HEK293 (cell line): Measurements from ENCODE around the gene CDT1.

ENCODE experiments used
- CTCF ChIA-PET: fragments of 350-600 bp; formaldehyde crosslinking; extraction: SDS; loops from one replicate; lab custom pipeline; 2021; ENCODE audit warnings: antibody characterized with exemption; lab: Yijun Ruan, JAX
- POLR2A ChIA-PET: fragments of 300-600 bp; formaldehyde crosslinking; extraction: SDS; loops from one replicate; lab custom pipeline; 2020; ENCODE audit warnings: antibody characterized with exemption, inconsistent platforms; lab: Yijun Ruan, JAX
- H3K27ac ChIP-seq: fragments of 200-500 bp; sonication (Bioruptor generic); 2 replicates; pipeline ENCODE4 v1.5.1; 2014; ENCODE audit warnings: low read depth, low read length, control low read depth, inconsistent platforms; ENCODE audit errors: extremely low read depth
- H3K36me3 ChIP-seq, 2 experiments: fragments of 200-500 bp in 1 of 2; sonication (Bioruptor generic) in 1 of 2; 1 replicate in 1 of 2; 2 replicates in 1 of 2; pipeline ENCODE4 v1.5.1; 2014 to 2017; ENCODE audit warnings: inconsistent platforms in 2 of 2, low read length in 2 of 2; ENCODE audit not compliant: control insufficient read depth in 2 of 2, insufficient read depth in 1 of 2
- H3K4me1 ChIP-seq: fragments of 200-500 bp; sonication (Bioruptor generic); 2 replicates; pipeline ENCODE4 v1.5.1; 2014; ENCODE audit warnings: mild to moderate bottlenecking, low read length, inconsistent platforms; ENCODE audit not compliant: control insufficient read depth, insufficient read depth
- H3K4me3 ChIP-seq: 2 replicates; pipeline ENCODE4 v1.5.1; 2011; ENCODE audit warnings: low read depth, mild to moderate bottlenecking, control low read depth, low read length, moderate library complexity
- H3K9me3 ChIP-seq: fragments of 200-500 bp; sonication (Bioruptor generic); 2 replicates; pipeline ENCODE4 v1.5.1; 2014; ENCODE audit warnings: low read depth, low read length, inconsistent platforms; ENCODE audit not compliant: control insufficient read depth, insufficient read depth
- AEBP2 ChIP-seq: fragments of 450-650 bp; formaldehyde crosslinking; IDR thresholded peaks from 2 replicates; pipeline ENCODE4 v1.5.1; 2016; ENCODE audit warnings: missing biosample characterization, missing genetic modification characterization, borderline replicate concordance
- BCL11A ChIP-seq: fragments of 450-650 bp; formaldehyde crosslinking; IDR thresholded peaks from 2 replicates; pipeline ENCODE4 v1.5.1; 2016; ENCODE audit warnings: low read depth, missing biosample characterization, missing genetic modification characterization
- HOXC10 ChIP-seq: sonication (generic); formaldehyde crosslinking; IDR thresholded peaks from 2 replicates; pipeline ENCODE4 v1.8.1; 2023; ENCODE audit warnings: mild to moderate bottlenecking, missing genetic modification reagents
- KLF1 ChIP-seq: fragments of 450-650 bp; formaldehyde crosslinking; IDR thresholded peaks from 2 replicates; pipeline ENCODE4 v1.5.1; 2016; ENCODE audit warnings: missing biosample characterization, missing genetic modification characterization
- KLF8 ChIP-seq: fragments of 450-650 bp; formaldehyde crosslinking; IDR thresholded peaks from 2 replicates; pipeline ENCODE4 v1.5.1; 2016; ENCODE audit warnings: missing biosample characterization, missing genetic modification characterization
- SALL2 ChIP-seq: fragments of 450-650 bp; formaldehyde crosslinking; IDR thresholded peaks from 2 replicates; pipeline ENCODE4 v1.5.0; 2017; ENCODE audit warnings: missing biosample characterization, mild to moderate bottlenecking, missing genetic modification characterization, borderline replicate concordance
- ZBTB10 ChIP-seq: fragments of 450-650 bp; formaldehyde crosslinking; IDR thresholded peaks from 2 replicates; pipeline ENCODE4 v1.5.1; 2016; ENCODE audit warnings: missing biosample characterization, missing genetic modification characterization
- ZIC2 ChIP-seq: fragments of 450-650 bp; formaldehyde crosslinking; IDR thresholded peaks from 2 replicates; pipeline ENCODE4 v1.5.1; 2016; ENCODE audit warnings: missing biosample characterization, missing genetic modification characterization
- ZNF530 ChIP-seq: fragments of 450-650 bp; formaldehyde crosslinking; IDR thresholded peaks from 2 replicates; pipeline ENCODE4 v1.5.1; 2016; ENCODE audit warnings: low read depth, missing biosample characterization, missing genetic modification characterization
- ZNF600 ChIP-seq: fragments of 450-650 bp; formaldehyde crosslinking; IDR thresholded peaks from 2 replicates; pipeline ENCODE4 v1.5.1; 2016; ENCODE audit warnings: missing biosample characterization, missing genetic modification characterization
- ZNF639 ChIP-seq: fragments of 450-650 bp; formaldehyde crosslinking; IDR thresholded peaks from 2 replicates; pipeline ENCODE4 v1.5.1; 2016; ENCODE audit warnings: missing biosample characterization, missing genetic modification characterization
- ZNF707 ChIP-seq: fragments of 450-650 bp; formaldehyde crosslinking; IDR thresholded peaks from 2 replicates; pipeline ENCODE4 v1.5.1; 2016; ENCODE audit warnings: missing biosample characterization, missing genetic modification characterization
- ZNF776 ChIP-seq: fragments of 450-650 bp; formaldehyde crosslinking; IDR thresholded peaks from 2 replicates; pipeline ENCODE4 v1.5.0; 2017; ENCODE audit warnings: missing biosample characterization, missing genetic modification characterization, borderline replicate concordance
- ZNF791 ChIP-seq: fragments of 450-650 bp; formaldehyde crosslinking; IDR thresholded peaks from 2 replicates; pipeline ENCODE4 v1.5.1; 2016; ENCODE audit warnings: missing biosample characterization, missing genetic modification characterization
- TF ChIP-seq, protein P1 (sequence below): fragments of 450-650 bp; formaldehyde crosslinking; IDR thresholded peaks from 2 replicates; pipeline ENCODE4 v1.5.1; 2017; ENCODE audit warnings: missing biosample characterization, missing genetic modification characterization

The CDT1 gene

GRCh38 chr16:88806491-88807111 lies 3.0 kb downstream of the CDT1 start (continued):
- peak; percentile 29; the same call in 1 of the 2 replicates for TF ChIP-seq ZIC2 (tag by site-specific recombination)
- TF ChIP-seq ZBTB10 (tag by site-specific recombination) = no peak
- TF ChIP-seq, protein P1, sequence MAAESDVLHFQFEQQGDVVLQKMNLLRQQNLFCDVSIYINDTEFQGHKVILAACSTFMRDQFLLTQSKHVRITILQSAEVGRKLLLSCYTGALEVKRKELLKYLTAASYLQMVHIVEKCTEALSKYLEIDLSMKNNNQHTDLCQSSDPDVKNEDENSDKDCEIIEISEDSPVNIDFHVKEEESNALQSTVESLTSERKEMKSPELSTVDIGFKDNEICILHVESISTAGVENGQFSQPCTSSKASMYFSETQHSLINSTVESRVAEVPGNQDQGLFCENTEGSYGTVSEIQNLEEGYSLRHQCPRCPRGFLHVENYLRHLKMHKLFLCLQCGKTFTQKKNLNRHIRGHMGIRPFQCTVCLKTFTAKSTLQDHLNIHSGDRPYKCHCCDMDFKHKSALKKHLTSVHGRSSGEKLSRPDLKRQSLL (tag by site-specific recombination) = no peak
- TF ChIP-seq ZNF530 (tag by site-specific recombination) = no peak
- TF ChIP-seq SALL2 (tag by site-specific recombination) = no peak
- TF ChIP-seq ZNF639 = no peak

DNA sequence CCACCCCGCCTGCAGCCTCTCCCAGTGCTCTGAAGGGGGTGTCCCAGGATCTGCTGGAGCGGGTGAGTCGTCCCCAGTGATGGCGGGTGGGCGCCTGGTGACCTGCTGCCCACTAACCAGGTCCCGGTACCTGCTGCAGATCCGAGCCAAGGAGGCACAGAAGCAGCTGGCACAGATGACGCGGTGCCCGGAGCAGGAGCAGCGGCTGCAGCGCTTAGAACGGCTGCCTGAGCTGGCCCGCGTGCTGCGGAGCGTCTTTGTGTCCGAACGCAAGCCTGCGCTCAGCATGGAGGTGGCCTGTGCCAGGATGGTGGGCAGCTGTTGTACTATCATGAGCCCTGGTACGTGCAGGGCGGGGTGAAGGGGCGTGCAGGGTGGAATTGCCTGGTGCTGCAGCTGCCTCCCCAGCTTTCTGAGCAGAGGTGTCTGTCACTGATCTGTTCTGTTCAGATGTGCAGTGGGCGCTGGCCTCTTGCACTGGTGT lies 3.6 kb downstream of the CDT1 start:
- Histone ChIP-seq H3K4me3 (no peak overlapping the region), H3K36me3 (peaks cover 0 to 70% of the 10 kb centered on the region in 2 experiments; a peak in 1 of 3 replicates), H3K4me1 (peaks cover 3% of the 10 kb centered on the region; the same call in 1 of the 2 replicates), H3K9me3 (no peaks in the 10 kb centered on the region), H3K27ac (peak overlapping the region; percentile 28; the same call in 1 of the 2 replicates)
- TF ChIP-seq KLF1 = peak; percentile 38; the same call in 1 of the 2 replicates
- no peak for TF ChIP-seq AEBP2 (tag by site-specific recombination)
- TF ChIP-seq BCL11A = peak; percentile 4; the same call in 1 of the 2 replicates
- TF ChIP-seq ZNF707 = no peak
- no peak for TF ChIP-seq ZNF776 (tag by site-specific recombination)
- peak; percentile 67 for TF ChIP-seq ZNF600
- no peak for TF ChIP-seq ZNF791 (tag by site-specific recombination)
- peak; percentile 50 for TF ChIP-seq KLF8 (tag by site-specific recombination)
- TF ChIP-seq HOXC10 (CRISPR knock-in tag) = no peak
- ChIA-PET POLR2A (interaction anchor here (0.6 to 1.5 kb wide), 5 partner anchors 36 to 330 kb away, joined by 3 to 5 read pairs (median 3); no protein-coding TSS in a partner anchor), CTCF (interaction anchor here (1.1 to 1.5 kb wide), 2 partner anchors 23 to 70 kb away, joined by 3 read pairs; no protein-coding TSS in a partner anchor)
